ENCODE data around the gene NUP58.

DNA sequence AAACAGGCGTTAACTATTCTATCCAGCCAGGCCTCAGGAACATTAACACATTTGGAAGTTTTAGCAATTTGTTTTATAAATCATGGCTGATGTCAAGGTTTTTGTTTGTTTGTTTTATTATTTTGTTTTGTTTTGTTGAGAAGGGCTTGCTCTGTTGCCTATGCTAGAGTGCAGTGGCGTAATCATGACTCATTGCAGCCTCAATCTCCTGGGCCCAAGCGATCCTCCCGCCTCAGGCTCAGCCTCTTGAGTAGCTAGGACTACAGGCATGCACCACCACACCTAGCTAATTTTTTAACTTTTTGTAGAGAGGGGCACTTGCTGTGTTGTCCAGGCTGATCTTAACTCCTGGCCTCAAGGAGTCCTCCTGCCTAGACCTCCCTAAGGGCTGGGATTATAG, 28.3 kb downstream of the NUP58 start:
- TF ChIP-seq, protein P1, sequence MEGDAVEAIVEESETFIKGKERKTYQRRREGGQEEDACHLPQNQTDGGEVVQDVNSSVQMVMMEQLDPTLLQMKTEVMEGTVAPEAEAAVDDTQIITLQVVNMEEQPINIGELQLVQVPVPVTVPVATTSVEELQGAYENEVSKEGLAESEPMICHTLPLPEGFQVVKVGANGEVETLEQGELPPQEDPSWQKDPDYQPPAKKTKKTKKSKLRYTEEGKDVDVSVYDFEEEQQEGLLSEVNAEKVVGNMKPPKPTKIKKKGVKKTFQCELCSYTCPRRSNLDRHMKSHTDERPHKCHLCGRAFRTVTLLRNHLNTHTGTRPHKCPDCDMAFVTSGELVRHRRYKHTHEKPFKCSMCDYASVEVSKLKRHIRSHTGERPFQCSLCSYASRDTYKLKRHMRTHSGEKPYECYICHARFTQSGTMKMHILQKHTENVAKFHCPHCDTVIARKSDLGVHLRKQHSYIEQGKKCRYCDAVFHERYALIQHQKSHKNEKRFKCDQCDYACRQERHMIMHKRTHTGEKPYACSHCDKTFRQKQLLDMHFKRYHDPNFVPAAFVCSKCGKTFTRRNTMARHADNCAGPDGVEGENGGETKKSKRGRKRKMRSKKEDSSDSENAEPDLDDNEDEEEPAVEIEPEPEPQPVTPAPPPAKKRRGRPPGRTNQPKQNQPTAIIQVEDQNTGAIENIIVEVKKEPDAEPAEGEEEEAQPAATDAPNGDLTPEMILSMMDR (conservative IDR thresholded peaks at IDR 0.05; ENCODE audit: low read depth, low read length), result no peak
- TF ChIP-seq EZH2phosphoT487 (IDR thresholded peaks at IDR 0.05; ENCODE audit: borderline replicate concordance, low read length), result no peak
- no peak for TF ChIP-seq EZH2 (IDR thresholded peaks at IDR 0.05; ENCODE audit: low read length, unreplicated experiment)
